Measurements from ENCODE around the gene PBX1.

GRCh38 chr1:164856381-164856780 is 297.4 kb downstream of the PBX1 start:
- TF ChIP-seq POLR2A (IDR thresholded peaks at IDR 0.05; ENCODE audit: low read depth, low read length) (no peak), RAD21 (IDR thresholded peaks at IDR 0.05; ENCODE audit: low read length) (no peak), RCOR1 (IDR thresholded peaks at IDR 0.05; ENCODE audit: insufficient replicate concordance, low read length) (no peak), CTCF (conservative IDR thresholded peaks at IDR 0.05; ENCODE audit: low read depth, low read length) (no peak), SMC3 (IDR thresholded peaks at IDR 0.05; ENCODE audit: low read depth, low read length) (no peak), MXI1 (IDR thresholded peaks at IDR 0.05; ENCODE audit: borderline replicate concordance, low read depth, low read length) (no peak), NFE2L2 (IDR thresholded peaks at IDR 0.05; ENCODE audit: low read depth, low read length) (no peak), USF2 (IDR thresholded peaks at IDR 0.05; ENCODE audit: low read depth, low read length) (no peak), MAFK (IDR thresholded peaks at IDR 0.05; ENCODE audit: low read depth, low read length) (no peak)
